BLaER1 treated with 17β-estradiol and CSF1 and Interleukin-3, amounts not matched to agents 10 nM and 100 nM (cell line): ENCODE measurements around the gene MYRF.

Experiments used
- H3K27ac ChIP-seq, 11 experiments: shearing (Covaris generic); formaldehyde crosslinking; 2 replicates each; pipeline ENCODE4 v1.8.1; 2022
- H3K27me3 ChIP-seq, 11 experiments: shearing (Covaris generic); formaldehyde crosslinking; 2 replicates each; pipeline ENCODE4 v1.8.1; 2022
- H3K36me3 ChIP-seq, 11 experiments: shearing (Covaris generic); formaldehyde crosslinking; 2 replicates each; pipeline ENCODE4 v1.8.1; 2022
- H3K4me1 ChIP-seq, 10 experiments: shearing (Covaris generic); formaldehyde crosslinking; 2 replicates each; pipeline ENCODE4 v1.8.1; 2022
- H3K4me2 ChIP-seq, 11 experiments: shearing (Covaris generic); formaldehyde crosslinking; 2 replicates each; pipeline ENCODE4 v1.8.1; 2022
- H3K4me3 ChIP-seq, 10 experiments: shearing (Covaris generic); formaldehyde crosslinking; 2 replicates each; pipeline ENCODE4 v1.8.1; 2022
- H3K9ac ChIP-seq, 11 experiments: shearing (Covaris generic); formaldehyde crosslinking; 2 replicates each; pipeline ENCODE4 v1.8.1; 2022
- H3K9me3 ChIP-seq, 11 experiments: shearing (Covaris generic); formaldehyde crosslinking; replicated peaks in 1 of 11; 2 replicates each; pipeline ENCODE4 v1.8.1; 2022
- H4K20me1 ChIP-seq, 11 experiments: shearing (Covaris generic); formaldehyde crosslinking; 2 replicates each; pipeline ENCODE4 v1.8.1; 2022
- Cebpa-rat ChIP-seq, 11 experiments: shearing (Covaris generic); IDR thresholded peaks; 2 replicates each; pipeline ENCODE4 v1.8.1; 2022

The MYRF gene

GRCh38 chr11:61725781-61726231 lies 26.6 kb upstream of the MYRF start:
- Histone ChIP-seq H3K9me3 (no peaks in the 10 kb centered on the region), H3K4me3 (no peak overlapping the region), H3K4me1 (peaks cover 7 to 45% (median 24%) of the 10 kb centered on the region in 10 experiments; a peak in 18 of 20 replicates), H3K9ac (0 out of 22 replicates have a peak overlapping the region, but pooled peaks of 1 of the 11 experiments have one; percentile 19), H3K4me2 (no peak overlapping the region), H3K27me3 (0 out of 22 replicates have a peak, but pooled peaks cover 0 to 3% (median 0%) of the 10 kb centered on the region in 11 experiments), H3K27ac (no peak overlapping the region), H3K36me3 (peaks cover 0 to 69% (median 0%) of the 10 kb centered on the region in 11 experiments; a peak in 4 of 22 replicates), H4K20me1 (peaks cover 0 to 18% (median 0%) of the 10 kb centered on the region in 11 experiments; a peak in 3 of 22 replicates)
- no peak for TF ChIP-seq Cebpa-rat (IDR thresholded peaks at IDR 0.05)

- H3K4me3 ChIP-seq: no peak overlapping the region
These were observed 25.7 kb upstream of the MYRF start for GRCh38 chr11:61726775-61727174.

GRCh38 chr11:61727401-61727811 lies 25.0 kb upstream of the MYRF start:
- Histone ChIP-seq H3K9me3 (no peaks in the 10 kb centered on the region), H3K9ac (peak overlapping the region in 2 of 11 experiments; percentile 9 to 55; a peak in 1 of 22 replicates), H3K27ac (no peak overlapping the region), H3K4me1 (peaks cover 7 to 36% (median 18%) of the 10 kb centered on the region in 10 experiments; a peak in 18 of 20 replicates), H3K27me3 (0 out of 22 replicates have a peak, but pooled peaks cover 0 to 3% (median 0%) of the 10 kb centered on the region in 11 experiments), H4K20me1 (peaks cover 0 to 18% (median 0%) of the 10 kb centered on the region in 11 experiments; a peak in 2 of 22 replicates), H3K36me3 (peaks cover 0 to 75% (median 0%) of the 10 kb centered on the region in 11 experiments; a peak in 4 of 22 replicates), H3K4me2 (peak overlapping the region in 4 of 11 experiments; percentile 47 to 77 (median 57); a peak in 4 of 22 replicates), H3K4me3 (no peak overlapping the region)
- no peak for TF ChIP-seq Cebpa-rat (IDR thresholded peaks at IDR 0.05)

More at GRCh38 chr11:61726775-61727174, 25.7 kb upstream of the MYRF start:
- Histone ChIP-seq H3K27ac (no peak overlapping the region), H3K4me2 (no peak overlapping the region; a peak in 1 of 22 replicates), H3K27me3 (0 out of 22 replicates have a peak, but pooled peaks cover 0 to 3% (median 0%) of the 10 kb centered on the region in 11 experiments), H3K4me1 (peaks cover 7 to 40% (median 19%) of the 10 kb centered on the region in 10 experiments; a peak in 18 of 20 replicates), H3K36me3 (peaks cover 0 to 75% (median 0%) of the 10 kb centered on the region in 11 experiments; a peak in 4 of 22 replicates), H3K9me3 (no peaks in the 10 kb centered on the region), H4K20me1 (peaks cover 0 to 18% (median 0%) of the 10 kb centered on the region in 11 experiments; a peak in 2 of 22 replicates), H3K9ac (peak overlapping the region in 1 of 11 experiments; percentile 9; a peak in 1 of 22 replicates)
- TF ChIP-seq Cebpa-rat (IDR thresholded peaks at IDR 0.05): no peak

GRCh38 chr11:61728066-61728939 lies 24.1 kb upstream of the MYRF start:
- Histone ChIP-seq H3K9ac (peak overlapping the region in 3 of 11 experiments; percentile 2 to 55 (median 14); a peak in 4 of 22 replicates), H4K20me1 (peaks cover 0 to 18% (median 0%) of the 10 kb centered on the region in 11 experiments; a peak in 2 of 22 replicates), H3K36me3 (peaks cover 0 to 69% (median 0%) of the 10 kb centered on the region in 11 experiments; a peak in 4 of 22 replicates), H3K4me1 (peaks cover 7 to 44% (median 25%) of the 10 kb centered on the region in 10 experiments; a peak in 18 of 20 replicates), H3K27ac (no peak overlapping the region), H3K9me3 (no peaks in the 10 kb centered on the region), H3K27me3 (0 out of 22 replicates have a peak, but pooled peaks cover 0 to 3% (median 0%) of the 10 kb centered on the region in 11 experiments), H3K4me3 (no peak overlapping the region), H3K4me2 (peak overlapping the region in 8 of 11 experiments; percentile 10 to 77 (median 51); a peak in 14 of 22 replicates)
- no peak for TF ChIP-seq Cebpa-rat (IDR thresholded peaks at IDR 0.05)

GRCh38 chr11:61728940-61729219 lies 23.6 kb upstream of the MYRF start:
- no peak for TF ChIP-seq Cebpa-rat (IDR thresholded peaks at IDR 0.05)
- peak overlapping the region in 8 of 11 experiments; percentile 10 to 77 (median 51); a peak in 11 of 22 replicates for H3K4me2 ChIP-seq
- H3K36me3 ChIP-seq: peaks cover 0 to 64% (median 0%) of the 10 kb centered on the region in 11 experiments; a peak in 4 of 22 replicates

GRCh38 chr11:61730240-61730994 lies 22.0 kb upstream of the MYRF start:
- H4K20me1 ChIP-seq: peaks cover 0 to 17% (median 0%) of the 10 kb centered on the region in 11 experiments; a peak in 2 of 22 replicates
- no peaks in the 10 kb centered on the region for H3K9me3 ChIP-seq
- peaks cover 7 to 44% (median 27%) of the 10 kb centered on the region in 10 experiments; a peak in 18 of 20 replicates for H3K4me1 ChIP-seq
- H3K27ac ChIP-seq: no peak overlapping the region
- no peak overlapping the region for H3K4me2 ChIP-seq
- H3K27me3 ChIP-seq: 0 out of 22 replicates have a peak, but pooled peaks cover 0 to 3% (median 0%) of the 10 kb centered on the region in 11 experiments
- no peak overlapping the region for H3K4me3 ChIP-seq
- peaks cover 0 to 58% (median 0%) of the 10 kb centered on the region in 11 experiments; a peak in 4 of 22 replicates for H3K36me3 ChIP-seq
- TF ChIP-seq Cebpa-rat (IDR thresholded peaks at IDR 0.05): no peak
- peak overlapping the region in 4 of 11 experiments; percentile 5 to 25 (median 11); a peak in 1 of 22 replicates for H3K9ac ChIP-seq

More at GRCh38 chr11:61728940-61729219, 23.6 kb upstream of the MYRF start:
- 0 out of 22 replicates have a peak overlapping the region, but pooled peaks of 1 of the 11 experiments have one; percentile 32 for H3K27ac ChIP-seq
- peaks cover 7 to 44% (median 27%) of the 10 kb centered on the region in 10 experiments; a peak in 18 of 20 replicates for H3K4me1 ChIP-seq
- H3K4me3 ChIP-seq: no peak overlapping the region
- peaks cover 0 to 18% (median 0%) of the 10 kb centered on the region in 11 experiments; a peak in 2 of 22 replicates for H4K20me1 ChIP-seq
- H3K9ac ChIP-seq: peak overlapping the region in 4 of 11 experiments; percentile 7 to 55 (median 22); a peak in 4 of 22 replicates
- H3K9me3 ChIP-seq: no peaks in the 10 kb centered on the region
- H3K27me3 ChIP-seq: 0 out of 22 replicates have a peak, but pooled peaks cover 0 to 3% (median 0%) of the 10 kb centered on the region in 11 experiments

GRCh38 chr11:61731211-61731951 lies 21.1 kb upstream of the MYRF start:
- Histone ChIP-seq H3K4me2 (no peak overlapping the region), H3K27me3 (0 out of 22 replicates have a peak, but pooled peaks cover 0 to 3% (median 0%) of the 10 kb centered on the region in 11 experiments), H3K4me3 (no peak overlapping the region), H3K4me1 (peaks cover 7 to 39% (median 27%) of the 10 kb centered on the region in 10 experiments; a peak in 18 of 20 replicates), H4K20me1 (peaks cover 0 to 12% (median 0%) of the 10 kb centered on the region in 11 experiments; a peak in 1 of 22 replicates), H3K9ac (peak overlapping the region in 1 of 11 experiments; percentile 24; a peak in 1 of 22 replicates), H3K27ac (no peak overlapping the region), H3K36me3 (peaks cover 0 to 59% (median 0%) of the 10 kb centered on the region in 11 experiments; a peak in 4 of 22 replicates), H3K9me3 (no peaks in the 10 kb centered on the region)
- peak in 2 of 11 experiments; percentile 9 to 12; a peak in 1 of 22 replicates for TF ChIP-seq Cebpa-rat (IDR thresholded peaks at IDR 0.05)
